CD4-positive, alpha-beta T cell treated with Interleukin-10 for 1 hour (primary cell): ENCODE data around the gene GLS.
A peak's percentile ranks its signal among the peaks of the same experiment; 100 is the strongest.
"Not testable (repeated sequence)": the region's sequence is repeated elsewhere in the genome, so short reads cannot be mapped to it uniquely, and the experiment has no call there.

Experiments
- DNase-seq: peaks from one replicate; pipeline ENCODE4 v3.0.0-alpha.2; 2020

Gene GLS

DNA sequence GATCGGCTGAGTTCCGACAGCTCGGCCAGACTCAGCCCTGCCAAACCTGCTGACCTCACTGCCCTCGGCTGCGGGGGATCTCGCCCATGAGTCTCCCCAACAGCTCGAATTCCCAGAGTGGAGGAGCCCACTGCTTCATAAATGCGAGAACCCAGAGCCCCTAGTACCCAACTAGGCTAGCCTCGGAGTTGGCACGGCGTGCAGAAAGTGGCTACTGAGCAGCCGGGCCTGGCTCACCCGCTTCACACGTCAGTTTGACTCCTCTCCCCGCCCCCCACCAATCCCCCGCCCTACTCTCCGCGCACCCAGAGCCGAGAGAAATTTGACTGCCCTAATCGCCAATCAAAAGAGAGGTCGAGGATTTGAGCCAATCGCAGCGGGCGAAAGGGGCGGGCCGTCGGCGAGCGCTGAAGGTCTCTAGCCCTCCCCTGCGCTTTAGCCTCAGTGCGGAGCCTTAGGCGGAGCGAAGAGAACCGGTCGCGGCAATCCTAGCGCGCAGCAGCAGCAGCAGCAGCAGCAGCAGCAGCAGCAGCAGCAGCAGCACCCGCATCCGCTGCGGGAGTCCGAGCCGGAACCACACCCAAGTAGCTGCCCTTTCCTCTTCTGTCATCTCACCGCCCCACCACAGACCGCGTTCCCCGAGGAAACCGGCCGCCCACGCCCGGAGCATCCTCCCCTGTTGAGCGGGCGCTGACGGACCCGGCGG, at the start of gene GLS:
TSS of gene GLS (plus strand) at position 444 of the 706 bp plus-strand sequence. CDS start 264 bp downstream, outside the sequence.
- peak; percentile 98 for DNase-seq

DNA sequence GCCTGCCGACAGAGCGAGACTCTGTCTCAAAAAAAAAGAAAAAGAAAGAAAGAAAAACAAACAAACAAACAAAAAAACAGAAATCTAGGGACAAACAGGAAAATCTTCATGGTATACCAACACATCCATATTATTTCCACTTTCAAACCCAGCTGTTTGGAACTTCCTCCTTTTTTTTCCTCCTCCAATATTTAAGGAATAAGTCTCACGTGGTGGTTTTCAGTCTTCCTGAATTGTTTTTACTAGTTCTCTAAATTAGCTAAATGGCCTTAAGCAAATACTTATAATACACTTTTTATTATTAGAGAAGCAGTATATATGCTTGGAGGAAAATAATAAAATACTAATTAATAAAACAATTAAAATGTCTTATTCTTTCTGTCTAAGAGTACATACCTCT, 48.7 kb upstream of the GLS start:
- no peak for DNase-seq

DNA sequence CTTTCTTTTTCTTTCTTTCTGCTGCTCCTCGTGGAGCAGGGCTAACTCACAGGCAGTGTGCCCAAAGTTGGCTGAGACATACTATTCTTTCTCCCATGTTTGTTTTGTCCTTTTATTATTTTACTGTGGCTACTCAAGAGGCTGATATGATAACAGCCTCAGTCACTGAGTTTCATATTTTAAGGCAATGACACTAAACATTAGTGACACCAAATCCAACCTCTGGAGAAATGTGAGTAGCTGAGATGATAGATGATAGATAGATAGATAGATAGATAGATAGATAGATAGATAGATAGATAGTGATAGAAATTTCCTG, 45.8 kb upstream of the GLS start:
- DNase-seq = no peak

DNA sequence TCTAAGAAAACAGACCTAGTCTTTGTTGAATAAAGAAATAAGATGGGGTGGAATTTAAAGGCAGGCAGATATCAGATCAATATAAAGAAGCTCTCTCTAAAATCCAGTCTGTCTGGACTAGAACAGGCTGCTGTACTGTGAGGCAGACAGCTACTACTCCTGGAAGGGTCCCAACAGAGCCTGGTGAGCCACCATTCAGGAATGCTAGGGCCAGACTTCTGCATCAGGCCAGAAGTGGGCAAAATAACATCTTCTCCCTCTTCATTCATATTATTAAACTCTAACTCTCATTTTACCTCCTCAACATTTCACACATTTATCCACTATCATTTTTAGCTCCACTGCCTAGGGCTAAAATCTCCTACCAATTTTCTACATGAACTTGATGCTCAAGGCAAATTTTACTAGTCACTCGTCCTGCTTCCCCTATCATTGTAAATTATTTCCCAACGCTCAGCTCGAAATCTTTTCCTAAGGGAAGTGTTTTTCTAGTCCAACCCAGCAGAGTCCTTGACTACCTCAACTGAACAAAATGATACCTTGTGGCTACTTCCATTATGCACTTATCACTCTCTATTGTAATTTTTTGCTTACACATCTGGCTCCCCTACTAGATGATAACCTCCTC, 45.2 kb upstream of the GLS start:
- DNase-seq = no peak

DNA sequence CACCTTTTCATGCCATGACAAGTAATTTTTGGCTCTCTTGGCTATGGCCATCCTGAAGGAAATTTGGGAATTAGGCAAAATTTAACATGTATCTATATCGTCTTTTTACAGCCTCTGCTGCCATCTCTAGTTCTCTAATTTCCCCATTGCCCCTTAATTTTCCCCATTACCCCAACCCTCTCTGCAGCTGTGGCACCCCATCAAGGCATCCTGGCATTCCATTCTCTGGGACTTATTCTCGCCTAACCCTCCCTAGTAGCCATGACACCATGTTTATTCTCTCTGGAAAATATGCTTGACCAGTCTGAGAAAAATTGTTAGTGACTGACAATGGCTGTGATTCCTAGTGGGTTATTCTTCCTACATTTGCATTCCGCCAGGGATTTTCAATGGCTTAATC, 43.9 kb upstream of the GLS start:
- DNase-seq = no peak

DNA sequence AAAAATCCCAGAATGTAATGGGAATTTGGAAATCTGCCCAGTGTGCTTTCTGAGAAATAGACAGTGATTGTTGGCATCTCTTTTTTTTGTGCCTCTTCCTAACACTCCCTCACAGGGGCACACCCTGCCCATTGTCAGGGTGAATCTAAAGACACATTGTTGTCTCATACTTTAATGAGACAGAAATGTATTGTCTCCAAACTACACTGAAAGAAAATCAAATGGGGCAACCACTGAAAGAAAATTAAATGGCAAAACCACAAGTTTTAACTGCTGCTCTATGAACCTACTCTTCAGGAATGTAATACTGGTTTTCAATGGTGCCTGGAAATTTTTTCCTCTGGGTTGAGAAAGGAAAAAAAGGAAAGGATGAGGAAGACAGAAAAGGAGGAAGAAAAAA, 43.2 kb upstream of the GLS start:
- DNase-seq = no peak

DNA sequence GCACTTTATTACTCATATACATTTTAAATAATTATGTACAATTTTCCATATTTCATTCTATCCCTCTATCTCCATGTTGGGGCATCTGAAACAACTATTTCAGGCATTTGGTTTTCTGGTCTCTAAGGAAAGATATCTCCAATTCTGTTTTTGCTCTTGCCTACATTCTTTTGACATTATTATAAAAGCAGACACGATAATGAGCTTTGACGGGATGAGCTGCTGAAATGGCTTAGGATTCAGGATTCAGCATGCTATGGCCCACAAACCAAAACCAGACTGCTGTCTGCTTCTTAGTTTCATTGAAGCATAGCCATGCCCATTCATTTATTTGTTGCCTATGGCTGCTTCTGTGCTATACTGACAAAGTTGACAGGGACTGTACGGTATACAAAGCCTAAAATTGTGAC, 42.7 kb upstream of the GLS start:
- no peak for DNase-seq

DNA sequence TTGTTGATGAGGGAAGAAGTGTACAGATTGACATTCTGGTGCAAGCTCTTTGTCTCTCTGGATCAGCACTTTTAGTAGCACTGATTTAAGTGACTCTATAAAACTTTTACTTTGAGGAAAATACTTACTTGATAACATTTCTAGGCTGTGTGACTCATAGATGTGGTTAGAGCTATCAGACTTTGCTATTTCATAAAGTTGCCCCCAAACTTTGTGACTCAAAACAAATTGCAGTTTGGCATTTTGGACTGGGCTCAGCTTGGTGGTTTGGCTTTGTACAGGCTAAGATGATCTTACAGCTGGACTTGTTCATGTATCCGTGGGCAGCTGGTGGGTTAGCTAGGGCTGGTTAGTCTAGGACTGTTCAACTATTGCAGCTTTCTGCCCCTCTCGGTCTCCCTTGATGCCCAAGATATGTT, 42.1 kb upstream of the GLS start:
- no peak for DNase-seq

DNA sequence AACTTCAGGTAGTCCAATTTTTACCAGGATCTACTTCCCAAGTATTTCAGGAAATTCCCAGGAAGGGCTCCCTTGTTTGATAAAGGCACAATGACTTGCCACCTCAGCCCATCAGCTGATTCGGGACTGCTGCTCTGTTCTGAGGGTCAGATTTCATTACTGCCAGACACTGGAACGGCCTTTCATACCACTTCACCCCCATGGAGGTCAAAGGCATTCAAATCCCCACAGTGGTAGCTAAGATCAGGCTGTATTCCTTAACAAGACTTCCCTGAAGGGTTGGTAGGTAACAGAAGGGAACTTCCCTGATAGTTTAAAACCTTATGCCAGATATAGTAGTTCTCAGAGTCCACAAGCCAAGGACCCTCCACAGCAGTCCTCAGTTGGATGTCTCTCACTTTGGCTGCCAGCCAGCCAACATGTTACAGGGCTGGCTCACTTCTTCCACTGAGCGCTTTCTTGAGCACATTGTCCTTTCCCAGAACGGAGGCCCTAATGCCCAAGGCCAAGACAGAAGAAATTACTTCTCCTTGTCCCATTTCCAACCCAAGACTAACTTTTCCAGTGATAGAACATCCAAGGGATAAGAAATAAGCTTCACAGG, 40.0 kb upstream of the GLS start:
- no peak for DNase-seq

DNA sequence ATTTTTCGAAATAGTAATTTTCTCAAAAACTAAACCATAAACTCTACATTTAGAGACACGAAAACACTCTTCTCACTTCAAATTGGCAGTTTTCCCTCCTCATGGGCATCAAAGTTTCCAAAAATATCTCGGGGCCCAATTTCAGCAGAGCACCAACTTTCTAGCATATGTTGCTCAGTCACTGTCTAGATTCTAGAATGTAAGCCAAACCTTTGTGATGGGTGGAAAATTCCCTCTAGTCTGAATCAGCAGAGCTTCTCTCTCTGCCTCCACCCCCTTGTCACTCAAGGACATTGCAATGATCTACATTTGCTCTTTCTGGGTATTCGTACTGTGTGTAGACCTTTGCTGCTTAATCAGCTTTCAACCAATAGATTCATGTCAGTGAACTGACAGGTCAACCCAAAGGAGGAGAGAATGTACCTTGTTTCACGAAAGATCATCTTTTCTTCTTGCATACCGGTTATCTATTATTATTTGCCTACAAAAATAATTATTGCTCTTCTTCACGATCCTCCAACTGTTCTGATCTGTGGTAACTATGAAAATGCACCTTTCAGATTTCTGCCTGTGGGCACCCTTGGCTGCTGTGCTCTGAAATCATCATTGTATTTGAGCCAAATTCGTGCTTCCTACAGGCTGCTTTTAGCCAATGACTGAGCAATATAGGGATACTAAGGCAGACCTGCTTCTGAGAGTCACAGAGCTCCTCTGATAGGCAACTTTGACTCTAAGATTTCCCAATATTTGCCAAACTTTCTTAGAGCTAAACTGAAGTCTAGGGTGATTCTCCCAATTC, 38.7 kb upstream of the GLS start:
- DNase-seq = no peak

DNA sequence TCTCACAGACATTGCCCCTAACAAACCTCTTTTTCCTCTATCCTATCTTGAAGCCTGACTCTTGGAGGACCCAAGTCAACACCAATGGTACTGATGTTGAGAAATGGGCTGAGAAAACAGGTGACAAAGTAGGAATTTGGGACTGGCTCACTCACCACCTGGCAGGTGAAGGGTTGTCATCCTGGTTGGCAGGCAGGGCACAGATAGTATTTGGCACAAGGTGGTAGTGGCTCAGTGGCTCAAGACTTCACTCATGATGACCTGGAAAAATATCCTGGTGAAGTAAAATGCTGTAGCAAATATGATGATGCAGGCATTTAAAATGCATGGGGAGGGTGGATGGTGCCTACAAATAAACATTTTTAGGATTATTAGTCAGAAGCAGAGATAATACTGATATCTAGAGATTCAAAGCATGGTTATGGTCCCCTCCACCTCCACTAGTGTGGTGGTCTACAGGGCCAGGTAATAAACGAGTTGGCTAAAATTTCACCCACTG, 38.0 kb upstream of the GLS start:
- DNase-seq = no peak

DNA sequence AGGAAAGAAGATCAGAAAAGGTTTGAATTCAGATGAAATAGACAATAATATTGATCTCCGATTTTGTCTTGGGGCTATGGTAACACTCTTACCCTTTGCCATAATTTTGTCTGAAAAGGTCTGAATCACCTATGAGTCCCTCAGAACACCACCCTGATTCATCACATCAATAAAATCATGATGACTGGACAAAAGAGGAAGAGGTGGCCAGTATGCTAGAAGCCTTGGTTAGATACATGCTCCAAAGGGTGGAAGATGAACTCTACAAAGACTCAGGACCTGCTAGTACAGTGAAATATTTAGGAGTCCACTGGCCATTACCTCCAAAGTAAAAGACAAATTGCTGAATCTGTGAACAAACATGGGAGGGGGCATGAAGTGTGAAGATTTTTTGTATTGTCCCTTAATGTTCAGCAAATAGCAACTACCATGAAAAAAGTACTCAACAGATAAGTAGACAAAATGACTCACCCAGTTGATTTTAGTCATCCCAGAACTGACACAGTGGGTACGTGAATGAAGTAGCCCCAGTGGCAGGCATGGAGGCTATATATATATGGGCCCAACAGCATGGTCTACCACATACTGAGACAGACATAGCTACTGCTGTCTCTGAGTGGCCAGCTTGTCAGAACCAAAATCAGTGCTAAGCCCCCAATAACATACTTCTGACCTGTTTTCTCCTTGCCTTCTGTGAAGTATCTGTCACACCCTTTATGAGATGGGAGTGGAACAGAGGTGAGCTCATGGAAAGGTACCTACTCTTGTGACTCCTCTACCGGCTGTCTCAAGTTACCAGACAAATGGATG, 36.5 kb upstream of the GLS start:
- no peak for DNase-seq

DNA sequence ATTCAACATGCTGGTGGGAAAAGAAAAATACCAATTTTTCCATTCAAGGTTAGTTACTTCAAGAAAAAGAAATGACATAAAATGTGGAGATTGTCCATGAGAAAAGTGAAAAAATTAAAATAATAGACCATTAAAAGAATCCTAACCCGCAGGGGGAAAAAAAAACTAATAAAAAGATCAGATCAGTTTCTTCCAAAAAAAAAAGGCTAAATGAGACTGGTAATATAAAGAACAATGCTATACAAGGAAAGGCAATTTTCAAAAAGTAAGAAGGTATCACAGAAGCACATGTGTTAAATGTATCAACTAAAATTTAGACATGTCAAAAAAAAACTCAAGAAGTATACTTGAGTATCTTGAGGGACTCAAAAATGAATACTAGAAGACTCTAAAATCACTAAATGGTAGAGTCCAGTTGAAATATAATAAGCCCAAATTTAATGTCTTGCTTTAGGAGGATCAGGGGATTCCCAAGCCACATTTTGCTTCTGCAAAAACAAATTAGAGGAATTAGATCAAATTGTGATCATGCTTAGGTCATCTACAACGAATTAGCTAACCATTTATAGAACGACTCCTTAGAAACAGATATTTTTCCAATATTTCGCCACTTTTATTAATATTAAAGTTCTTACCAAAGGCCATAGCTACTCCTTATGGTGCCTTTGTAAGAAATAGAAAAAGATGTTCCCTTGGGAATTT, 35.8 kb upstream of the GLS start:
- no peak for DNase-seq

DNA sequence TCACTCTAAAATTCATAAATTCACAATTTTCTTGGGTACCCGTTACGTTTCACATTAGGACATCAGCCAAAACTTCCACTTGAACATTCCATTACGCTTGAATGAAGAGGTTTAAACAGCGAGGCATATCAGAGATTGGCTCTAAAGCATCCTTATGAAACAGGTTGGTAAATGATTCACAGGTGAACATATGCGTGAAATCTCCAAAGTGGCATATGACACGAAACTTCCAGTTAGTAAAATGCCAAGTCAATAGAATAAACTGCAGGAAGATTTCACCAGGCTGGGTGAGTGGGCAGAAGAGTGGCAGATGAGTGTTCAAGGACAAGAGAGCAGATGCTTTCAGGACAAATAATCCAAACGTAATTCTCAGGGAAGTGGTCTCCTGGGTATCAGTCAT, 33.9 kb upstream of the GLS start:
- DNase-seq = no peak

DNA sequence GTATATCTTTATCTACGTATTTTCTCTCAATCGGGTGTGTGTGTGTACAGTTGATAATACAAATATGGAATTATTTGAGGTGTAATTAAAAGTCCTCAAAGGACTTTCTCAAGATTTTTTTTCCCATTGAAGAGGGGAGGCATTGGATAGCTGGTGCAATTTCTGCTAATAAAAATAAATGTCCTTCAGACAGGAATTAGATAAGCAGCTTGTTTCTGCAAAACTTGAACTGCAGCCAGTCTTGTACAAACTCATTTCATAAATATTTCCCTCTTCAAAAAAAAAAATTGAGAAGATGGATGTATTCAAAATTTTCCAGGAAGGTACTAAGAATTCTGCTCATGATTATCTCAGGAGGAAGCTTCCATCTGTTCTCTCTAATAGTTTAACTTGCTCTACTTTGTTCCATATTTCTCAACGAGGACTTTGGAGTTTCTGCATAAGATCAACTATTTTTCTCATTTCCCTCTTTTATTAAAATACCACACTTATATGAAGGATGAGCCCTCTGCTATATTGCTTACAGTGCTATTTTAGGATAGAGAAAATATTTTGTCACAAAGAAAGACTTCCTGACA, 33.0 kb upstream of the GLS start:
- DNase-seq = no peak

DNA sequence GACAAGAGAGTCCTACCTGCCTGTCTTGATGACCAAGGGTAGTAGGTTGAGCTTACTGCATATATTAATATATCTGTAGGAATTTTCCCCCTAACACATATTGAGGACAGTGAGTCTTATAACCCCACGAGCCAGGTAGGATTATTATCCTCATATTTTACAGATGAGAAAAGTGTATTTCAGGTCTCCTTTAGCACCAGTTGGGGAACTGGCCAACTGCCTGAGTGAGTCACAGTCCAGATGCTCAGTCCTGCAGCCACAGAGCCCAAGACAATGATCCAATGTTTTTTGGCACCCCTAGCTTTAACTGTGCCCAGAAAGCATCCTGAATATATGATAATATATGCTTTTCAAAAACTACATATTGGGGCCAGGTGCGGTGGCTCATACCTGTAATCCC, 30.8 kb upstream of the GLS start:
- no peak for DNase-seq

DNA sequence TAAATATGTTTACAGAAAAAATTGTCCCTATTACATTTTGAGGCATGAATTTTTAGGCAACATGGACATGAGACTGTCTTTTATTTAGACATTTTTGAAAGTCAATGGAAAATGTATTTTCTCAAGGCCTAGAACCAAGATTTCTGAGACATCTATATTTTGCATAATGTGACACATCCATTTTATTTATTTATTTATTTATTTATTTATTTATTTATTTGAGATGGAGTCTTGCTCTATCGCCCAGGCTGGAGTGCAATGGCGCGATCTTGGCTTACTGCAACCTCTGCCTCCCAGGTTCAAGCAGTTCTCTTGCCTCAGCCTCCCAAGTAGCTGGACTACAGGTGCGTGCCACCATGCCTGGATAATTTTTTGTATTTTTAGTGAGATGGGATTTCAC, 27.6 kb upstream of the GLS start:
- DNase-seq = not testable (repeated sequence)

DNA sequence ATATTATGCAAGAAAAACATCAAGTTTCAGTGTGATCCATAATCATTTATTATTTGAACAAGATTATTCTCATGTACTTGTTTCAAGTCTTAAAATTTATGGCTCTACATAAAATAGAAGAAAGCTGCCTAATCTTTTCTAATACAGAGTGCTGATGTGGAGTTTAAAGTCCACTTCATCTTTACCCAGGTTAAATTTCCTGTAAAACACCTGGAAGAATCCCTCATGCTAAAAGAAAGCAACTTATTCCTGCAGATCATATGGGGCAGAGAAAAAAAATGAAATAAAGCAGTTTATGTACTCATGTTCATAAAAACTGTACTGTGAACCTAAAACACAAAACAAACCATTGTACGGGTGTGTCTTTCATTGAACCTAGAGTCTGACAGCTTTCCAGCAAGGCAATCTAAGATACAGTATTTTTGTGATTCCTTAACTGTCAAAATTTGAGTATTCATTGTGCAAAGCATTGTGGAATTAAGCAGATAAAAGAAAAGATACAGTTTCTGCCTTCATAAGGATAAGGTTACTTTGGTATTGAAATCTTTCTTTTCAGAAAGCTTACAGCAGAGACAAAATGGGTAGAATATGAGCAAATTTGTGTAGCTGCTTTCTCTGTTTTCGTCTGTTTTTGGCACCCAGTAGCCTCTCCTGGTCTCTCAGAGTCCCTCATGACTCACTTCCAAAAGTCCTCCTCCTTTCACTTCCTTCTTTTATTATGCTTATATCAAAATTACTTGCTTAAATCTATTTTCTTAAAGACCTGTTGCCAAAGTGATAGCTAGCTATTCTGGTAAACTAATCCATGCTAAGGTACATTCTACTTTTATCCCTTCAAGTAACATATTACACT, 26.9 kb upstream of the GLS start:
- no peak for DNase-seq

DNA sequence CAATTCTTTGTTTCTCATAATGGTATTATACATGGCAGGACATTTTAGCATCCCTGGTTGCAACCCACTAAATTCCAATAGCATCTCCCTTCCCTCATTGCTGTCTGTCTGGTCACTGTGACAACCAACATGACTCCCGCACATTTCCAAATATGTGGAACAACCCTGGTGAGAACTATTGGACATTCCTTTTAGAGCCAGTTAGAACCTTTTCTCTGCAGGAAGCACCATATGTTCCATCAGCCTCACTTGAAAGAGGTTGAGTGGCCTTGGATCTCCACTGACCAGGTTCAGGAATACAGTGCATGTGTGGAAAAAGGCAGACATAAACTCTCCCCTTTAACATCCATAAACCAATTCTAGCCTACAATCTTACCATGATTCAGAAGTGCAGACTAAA, 25.9 kb upstream of the GLS start:
- no peak for DNase-seq

DNA sequence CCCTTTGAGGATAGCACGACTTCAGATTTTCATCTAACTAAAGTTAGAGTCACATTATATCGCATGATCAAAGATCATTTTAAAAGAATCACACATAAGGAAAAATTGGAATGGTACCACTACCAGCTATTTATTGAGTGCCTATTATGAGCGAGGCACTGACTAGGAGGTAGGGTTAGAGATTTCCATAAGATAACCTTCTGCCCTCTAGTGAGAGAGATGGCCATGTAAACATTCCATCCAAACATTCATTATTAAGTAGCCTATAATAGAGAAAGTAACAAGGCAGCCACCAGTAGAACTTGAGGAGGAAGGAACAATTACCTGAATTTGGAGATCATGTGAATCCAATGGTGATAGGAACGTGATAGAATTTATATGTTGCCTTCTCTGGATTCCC, 25.4 kb upstream of the GLS start:
- DNase-seq = no peak

DNA sequence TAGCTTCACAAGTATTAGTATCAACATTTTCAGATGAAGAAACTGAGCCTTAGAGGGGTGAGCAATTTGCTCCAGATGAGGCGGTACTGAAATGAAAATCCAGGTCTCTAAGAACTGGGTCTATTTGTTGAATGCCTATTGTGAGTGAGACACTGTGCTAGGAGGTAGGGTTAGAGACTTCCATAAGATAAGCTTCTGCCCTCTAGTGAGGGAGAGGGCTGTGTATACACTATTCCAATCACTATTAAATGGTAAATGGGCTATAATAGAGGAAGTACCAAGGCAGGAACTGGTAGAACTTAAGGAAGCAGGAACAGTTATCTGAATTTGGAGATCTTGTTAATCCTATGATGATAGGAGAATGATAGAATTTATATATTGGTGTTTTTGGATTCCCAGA, 23.6 kb upstream of the GLS start:
- no peak for DNase-seq
